Activated CD8-positive, alpha-beta memory T cell treated with anti-CD3 and anti-CD28 coated beads for 48 hours (primary cell): Measurements from ENCODE around the gene ARFIP2.
"Not testable (repeated sequence)": the region's sequence is repeated elsewhere in the genome, so short reads cannot be mapped to it uniquely, and the experiment has no call there.

Experiments used
- DNase-seq, 3 experiments: peaks; one replicate each; pipeline ENCODE4 v3.0.0-alpha.2; 2020; ENCODE audit warnings: low read depth in 2 of 3, low spot score in 2 of 3

Gene ARFIP2

GRCh38 chr11:6481012-6481923 lies at the start of gene ARFIP2, which contains the start of gene TIMM10B:
TSS of gene ARFIP2 (minus strand) at chr11:6481331. CDS start at chr11:6480421, 910 bp downstream.
TSS of gene TIMM10B (plus strand) at chr11:6481501. CDS start at chr11:6481517, 16 bp downstream.
- DNase-seq, result peak; percentile 74 to 90 (median 89)

- no peak for DNase-seq
Observed at GRCh38 chr11:6530848-6531247, 49.7 kb upstream of the ARFIP2 start.

GRCh38 chr11:6529266-6529665 lies 48.1 kb upstream of the ARFIP2 start:
- no peak for DNase-seq

- DNase-seq, result no peak
Observed at GRCh38 chr11:6526411-6527135, 45.4 kb upstream of the ARFIP2 start.

GRCh38 chr11:6523253-6523652 lies 42.1 kb upstream of the ARFIP2 start:
- no peak for DNase-seq

- DNase-seq, result not testable (repeated sequence)
Observed at GRCh38 chr11:6521946-6522345, 40.8 kb upstream of the ARFIP2 start.

- DNase-seq, result no peak
Observed at GRCh38 chr11:6520265-6520664, 39.1 kb upstream of the ARFIP2 start.

GRCh38 chr11:6516865-6517264 lies 35.7 kb upstream of the ARFIP2 start:
- DNase-seq, result no peak

- DNase-seq, result no peak
Observed at GRCh38 chr11:6505577-6506240, 24.6 kb upstream of the ARFIP2 start.

GRCh38 chr11:6504166-6504565 lies 23.0 kb upstream of the ARFIP2 start:
- no peak for DNase-seq

- no peak for DNase-seq
Observed at GRCh38 chr11:6502382-6502781, 21.3 kb upstream of the ARFIP2 start.

GRCh38 chr11:6498544-6498943 lies 17.4 kb upstream of the ARFIP2 start:
- no peak for DNase-seq

- no peak for DNase-seq
Observed at GRCh38 chr11:6498121-6498520, 17.0 kb upstream of the ARFIP2 start.

- no peak for DNase-seq
Observed at GRCh38 chr11:6497069-6497839, 16.1 kb upstream of the ARFIP2 start, which contains the start of gene DNHD1. TSS of gene DNHD1 (plus strand) at chr11:6497280. CDS start at chr11:6498216, 936 bp downstream.

GRCh38 chr11:6489306-6489705 lies 8.2 kb upstream of the ARFIP2 start:
- DNase-seq, result no peak

GRCh38 chr11:6488821-6489220 lies 7.7 kb upstream of the ARFIP2 start:
- no peak for DNase-seq

- DNase-seq, result no peak
Observed at GRCh38 chr11:6488342-6488741, 7.2 kb upstream of the ARFIP2 start.

GRCh38 chr11:6486938-6487337 lies 5.8 kb upstream of the ARFIP2 start:
- no peak for DNase-seq

GRCh38 chr11:6486256-6486655 lies 5.1 kb upstream of the ARFIP2 start:
- DNase-seq, result no peak

GRCh38 chr11:6485661-6486060 lies 4.5 kb upstream of the ARFIP2 start:
- DNase-seq, result no peak

- DNase-seq, result no peak
Observed at GRCh38 chr11:6483015-6483414, 1.9 kb upstream of the ARFIP2 start.
